Measurements from ENCODE around the gene MDP1.

DNA sequence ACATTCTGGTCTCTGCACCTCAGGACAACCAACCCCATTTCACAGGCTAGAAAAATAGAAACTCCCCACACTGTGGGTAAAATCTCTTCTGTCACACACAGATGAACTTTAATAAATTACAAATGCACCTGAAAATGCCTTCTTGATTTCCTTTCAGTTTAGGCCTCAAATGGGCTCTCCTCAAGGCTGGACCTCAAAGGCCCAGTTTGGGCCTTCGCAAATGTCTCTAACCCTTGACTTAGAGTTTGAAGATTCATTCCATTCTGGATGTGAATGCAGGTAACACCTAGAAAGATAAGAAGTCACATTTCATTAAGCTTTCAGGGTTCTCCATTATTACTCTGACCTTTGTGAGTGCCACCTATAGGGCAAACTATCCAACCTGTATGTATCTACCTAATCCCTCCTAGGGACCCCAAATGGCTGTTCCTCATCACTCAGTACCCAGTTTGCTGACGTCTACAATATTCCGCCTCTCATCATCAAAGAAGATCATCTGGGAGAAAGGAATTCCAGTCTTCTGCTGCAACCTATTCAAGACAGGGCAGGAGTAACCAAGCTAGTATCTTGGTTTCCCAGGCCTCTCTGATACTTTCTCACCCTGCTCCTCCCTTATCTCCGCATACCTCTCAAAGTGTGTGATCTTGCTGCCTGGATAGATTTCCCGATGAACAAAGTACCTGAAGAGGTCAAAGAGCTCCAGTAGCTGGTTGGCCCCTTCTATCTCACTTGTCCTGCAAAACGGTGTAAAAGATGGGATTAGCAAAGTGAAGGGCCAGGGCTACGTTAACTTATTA is 1.8 kb downstream of the MDP1 start:
- TF ChIP-seq CTCF (conservative IDR thresholded peaks at IDR 0.05; ENCODE audit: low read length) (peak; percentile 65), EZH2phosphoT487 (IDR thresholded peaks at IDR 0.05; ENCODE audit: borderline replicate concordance, low read depth, low read length) (no peak)

Data from OCI-LY7 (cell line).